Uterus (tissue), 2 donors: ENCODE data around the gene SOCS1.

Experiments
- POLR2A ChIP-seq, 2 donors: fragments of 450-650 bp; IDR thresholded peaks; one replicate each; pipeline ENCODE4 v1.6.1; 2016; ENCODE audit warnings: antibody characterized with exemption in 2 of 2, mild to moderate bottlenecking in 1 of 2, moderate library complexity in 1 of 2
- TF ChIP-seq, protein P1 (sequence below), 4 experiments: fragments of 200-600 bp in 2 of 4; fragments of 450-650 bp in 2 of 4; sonication (generic) in 2 of 4; IDR thresholded peaks; one replicate each; pipeline ENCODE4 v1.5.1; 2016 to 2019; ENCODE audit warnings: antibody characterized with exemption in 4 of 4, mild to moderate bottlenecking in 2 of 4, moderate library complexity in 1 of 4

- TF ChIP-seq, protein P1, sequence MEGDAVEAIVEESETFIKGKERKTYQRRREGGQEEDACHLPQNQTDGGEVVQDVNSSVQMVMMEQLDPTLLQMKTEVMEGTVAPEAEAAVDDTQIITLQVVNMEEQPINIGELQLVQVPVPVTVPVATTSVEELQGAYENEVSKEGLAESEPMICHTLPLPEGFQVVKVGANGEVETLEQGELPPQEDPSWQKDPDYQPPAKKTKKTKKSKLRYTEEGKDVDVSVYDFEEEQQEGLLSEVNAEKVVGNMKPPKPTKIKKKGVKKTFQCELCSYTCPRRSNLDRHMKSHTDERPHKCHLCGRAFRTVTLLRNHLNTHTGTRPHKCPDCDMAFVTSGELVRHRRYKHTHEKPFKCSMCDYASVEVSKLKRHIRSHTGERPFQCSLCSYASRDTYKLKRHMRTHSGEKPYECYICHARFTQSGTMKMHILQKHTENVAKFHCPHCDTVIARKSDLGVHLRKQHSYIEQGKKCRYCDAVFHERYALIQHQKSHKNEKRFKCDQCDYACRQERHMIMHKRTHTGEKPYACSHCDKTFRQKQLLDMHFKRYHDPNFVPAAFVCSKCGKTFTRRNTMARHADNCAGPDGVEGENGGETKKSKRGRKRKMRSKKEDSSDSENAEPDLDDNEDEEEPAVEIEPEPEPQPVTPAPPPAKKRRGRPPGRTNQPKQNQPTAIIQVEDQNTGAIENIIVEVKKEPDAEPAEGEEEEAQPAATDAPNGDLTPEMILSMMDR (IDR thresholded peaks at IDR 0.05), result no peak
- no peak for TF ChIP-seq POLR2A (IDR thresholded peaks at IDR 0.05)
Measured at GRCh38 chr16:11205065-11205699, 50.8 kb downstream of the SOCS1 start.
